Chondrocyte (in vitro differentiated cells): ENCODE results near the gene AGK. TPM values are rescaled to one million over a fixed set of nuclear protein-coding genes. Genes with fewer than 3 reads are reported as not detected.

Experiments used
- DNase-seq: peaks from one replicate; pipeline ENCODE4 v3.0.0; 2021; ENCODE audit warnings: mixed read lengths, low spot score
- H3K27ac Mint-ChIP-seq: one replicate; pipeline ENCODE4 v1.8.0; 2021; ENCODE audit warnings: mild to moderate bottlenecking, moderate library complexity, mixed read lengths; ENCODE audit not compliant: unreplicated experiment
- H3K27me3 Mint-ChIP-seq: 2 replicates; pipeline ENCODE4 v1.8.0; 2021; ENCODE audit warnings: low read depth, mixed read lengths
- H3K36me3 Mint-ChIP-seq: 2 replicates; pipeline ENCODE4 v1.8.0; 2021; ENCODE audit warnings: low read depth, mixed read lengths
- H3K4me1 Mint-ChIP-seq: 2 replicates; pipeline ENCODE4 v1.8.0; 2021; ENCODE audit warnings: low read depth, mild to moderate bottlenecking, mixed read lengths
- H3K4me3 Mint-ChIP-seq: one replicate; pipeline ENCODE4 v1.8.0; 2021; ENCODE audit warnings: mild to moderate bottlenecking, moderate library complexity, mixed read lengths; ENCODE audit not compliant: unreplicated experiment
- H3K9me3 Mint-ChIP-seq: 2 replicates; pipeline ENCODE4 v1.8.0; 2021; ENCODE audit warnings: low read depth, mixed read lengths
- CTCF ChIP-seq: fragments of 200-600 bp; sonication (generic); IDR thresholded peaks from 2 replicates; pipeline ENCODE4 v1.5.0; 2021; ENCODE audit warnings: antibody characterized with exemption, mild to moderate bottlenecking, moderate library complexity
- total RNA-seq: library from RNA; stranded (reverse); gene quantifications from 3 replicates; pipeline ENCODE4 v1.2.1, GENCODE V29; 2021

The AGK gene
- total RNA-seq, 1 donor from 2014 or later = 22.1 TPM

GRCh38 chr7:141675436-141676215 lies 124.4 kb downstream of the AGK start:
- H3K27me3 Mint-ChIP-seq = no peaks in the 10 kb centered on the region
- peaks cover 2% of the 10 kb centered on the region for H3K9me3 Mint-ChIP-seq
- peaks cover 5% of the 10 kb centered on the region for H3K36me3 Mint-ChIP-seq
- peaks cover 5% of the 10 kb centered on the region for H3K4me1 Mint-ChIP-seq
- no peak overlapping the region for H3K4me3 Mint-ChIP-seq
- no peak for TF ChIP-seq CTCF
- DNase-seq = no peak
- H3K27ac Mint-ChIP-seq = no peak overlapping the region

- TF ChIP-seq CTCF = no peak
- Mint-ChIP-seq H3K36me3 (peaks cover 6% of the 10 kb centered on the region), H3K27me3 (no peaks in the 10 kb centered on the region), H3K4me1 (peaks cover 5% of the 10 kb centered on the region), H3K4me3 (no peak overlapping the region), H3K27ac (no peak overlapping the region), H3K9me3 (peaks cover 2% of the 10 kb centered on the region)
- no peak for DNase-seq
Measured at GRCh38 chr7:141676618-141677017, 125.4 kb downstream of the AGK start.

- Mint-ChIP-seq H3K27ac (no peak overlapping the region), H3K4me1 (peaks cover 5% of the 10 kb centered on the region)
- TF ChIP-seq CTCF = no peak
Measured at GRCh38 chr7:141679014-141679413, 127.8 kb downstream of the AGK start.

GRCh38 chr7:141685285-141686023 lies 134.2 kb downstream of the AGK start:
- Mint-ChIP-seq H3K4me1 (peaks cover 10% of the 10 kb centered on the region), H3K4me3 (no peak overlapping the region), H3K27me3 (no peaks in the 10 kb centered on the region), H3K9me3 (no peaks in the 10 kb centered on the region), H3K27ac (no peak overlapping the region), H3K36me3 (peaks cover 16% of the 10 kb centered on the region)
- DNase-seq = no peak
- TF ChIP-seq CTCF = no peak

More at GRCh38 chr7:141679014-141679413, 127.8 kb downstream of the AGK start:
- peaks cover 12% of the 10 kb centered on the region for H3K36me3 Mint-ChIP-seq
- no peaks in the 10 kb centered on the region for H3K27me3 Mint-ChIP-seq
- H3K4me3 Mint-ChIP-seq = no peak overlapping the region
- H3K9me3 Mint-ChIP-seq = no peaks in the 10 kb centered on the region
- DNase-seq = no peak

- Mint-ChIP-seq H3K27ac (no peak overlapping the region), H3K4me3 (no peak overlapping the region), H3K4me1 (peaks cover 10% of the 10 kb centered on the region), H3K36me3 (peaks cover 13% of the 10 kb centered on the region), H3K27me3 (no peaks in the 10 kb centered on the region), H3K9me3 (no peaks in the 10 kb centered on the region)
- no peak for DNase-seq
- no peak for TF ChIP-seq CTCF
Measured at GRCh38 chr7:141686074-141686473, 134.9 kb downstream of the AGK start.
